A375 (cell line): Measurements from ENCODE around the gene PFN3. TPM values are rescaled to one million over a fixed set of nuclear protein-coding genes. Genes with fewer than 3 reads are reported as not detected.

ENCODE experiments used
- total RNA-seq: library from RNA; depleted of rRNA; stranded (reverse); fragments of >200 nt; shearing (Covaris generic); gene quantifications from 2 replicates; pipeline ENCODE4 v1.2.3, GENCODE V29; 2014; rRNA removed

The PFN3 gene, protein sequence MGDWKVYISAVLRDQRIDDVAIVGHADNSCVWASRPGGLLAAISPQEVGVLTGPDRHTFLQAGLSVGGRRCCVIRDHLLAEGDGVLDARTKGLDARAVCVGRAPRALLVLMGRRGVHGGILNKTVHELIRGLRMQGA
- total RNA-seq: not detected in 2 replicates

GRCh38 chr5:177399997-177400868, at the start of gene PFN3:
Gene PFN3 (minus strand): TSS chr5:177400661. CDS start chr5:177400576, 85 bp downstream.

GRCh38 chr5:177446200-177447065, 46.0 kb upstream of the PFN3 start, which contains the start of gene PRR7:
Gene PRR7 (plus strand): TSS chr5:177446814. CDS start chr5:177455068, 8,254 bp downstream.

GRCh38 chr5:177426566-177427210, 26.2 kb upstream of the PFN3 start, which contains the start of gene GRK6:
Gene GRK6 (plus strand): TSS chr5:177426676. CDS start chr5:177426846, 170 bp downstream.

DNA sequence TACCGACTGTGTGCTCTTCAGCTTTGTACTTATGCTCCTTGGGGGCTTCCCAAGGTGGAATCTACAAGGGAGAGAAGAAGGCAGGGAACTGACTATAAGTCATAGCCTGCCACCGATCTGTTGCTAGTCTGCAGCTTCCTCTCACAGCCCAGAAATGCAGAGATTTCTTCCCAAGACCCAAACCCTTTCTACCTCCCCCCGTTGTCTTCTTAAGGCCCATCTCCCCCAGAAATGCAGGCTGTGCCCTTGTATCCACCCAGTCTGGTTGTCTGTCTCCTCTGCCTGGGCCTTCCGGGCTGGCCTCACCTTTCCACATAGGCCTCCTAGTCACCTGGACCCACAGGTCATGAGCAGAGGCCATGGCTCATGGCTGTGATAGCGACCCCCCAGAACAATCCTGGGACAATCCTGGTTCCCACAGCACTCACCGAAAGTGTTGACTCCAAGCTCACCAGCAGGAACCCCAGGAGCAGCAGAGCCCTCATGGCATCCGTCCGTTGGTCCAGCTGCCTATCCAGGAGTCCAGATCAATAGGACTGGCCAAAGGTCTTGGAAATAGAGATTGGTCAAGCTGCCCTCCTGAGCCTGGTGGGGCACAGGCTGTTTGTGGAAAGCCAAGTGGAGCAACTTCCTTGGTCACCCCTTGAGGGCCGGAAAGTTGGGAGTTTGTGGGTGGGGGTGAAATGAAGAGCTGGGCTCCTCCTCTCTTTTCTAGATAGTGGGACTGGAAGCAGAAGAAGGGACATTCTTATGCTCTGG, 8.8 kb upstream of the PFN3 start, which contains the start of gene F12:
TSS of gene F12 (minus strand) at position 522 of the 759 bp plus-strand sequence. CDS start at position 485, 37 bp downstream.

DNA sequence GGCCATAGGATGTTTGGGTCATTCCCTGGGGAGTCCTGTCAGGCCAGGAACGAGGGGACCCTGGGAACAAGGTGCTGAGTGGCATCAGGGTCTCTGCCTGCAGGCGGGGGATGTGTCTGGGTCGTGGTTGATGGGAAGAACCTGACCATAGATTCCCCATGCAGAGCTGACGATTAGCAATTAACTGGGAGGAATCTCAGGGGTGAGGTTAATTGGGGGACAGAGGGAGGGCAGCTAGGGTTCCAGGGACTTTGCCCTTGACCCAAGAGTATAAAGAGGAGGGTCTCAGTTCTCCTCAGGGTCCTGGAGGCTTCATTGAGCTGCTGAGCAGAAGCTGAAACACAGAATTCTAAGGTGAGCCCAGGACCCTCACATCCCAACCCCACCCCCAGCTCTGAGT, 16.3 kb downstream of the PFN3 start, which contains the start of gene SLC34A1:
TSS of gene SLC34A1 (plus strand) at position 301 of the 400 bp plus-strand sequence. CDS start 1,308 bp downstream, outside the sequence.

DNA sequence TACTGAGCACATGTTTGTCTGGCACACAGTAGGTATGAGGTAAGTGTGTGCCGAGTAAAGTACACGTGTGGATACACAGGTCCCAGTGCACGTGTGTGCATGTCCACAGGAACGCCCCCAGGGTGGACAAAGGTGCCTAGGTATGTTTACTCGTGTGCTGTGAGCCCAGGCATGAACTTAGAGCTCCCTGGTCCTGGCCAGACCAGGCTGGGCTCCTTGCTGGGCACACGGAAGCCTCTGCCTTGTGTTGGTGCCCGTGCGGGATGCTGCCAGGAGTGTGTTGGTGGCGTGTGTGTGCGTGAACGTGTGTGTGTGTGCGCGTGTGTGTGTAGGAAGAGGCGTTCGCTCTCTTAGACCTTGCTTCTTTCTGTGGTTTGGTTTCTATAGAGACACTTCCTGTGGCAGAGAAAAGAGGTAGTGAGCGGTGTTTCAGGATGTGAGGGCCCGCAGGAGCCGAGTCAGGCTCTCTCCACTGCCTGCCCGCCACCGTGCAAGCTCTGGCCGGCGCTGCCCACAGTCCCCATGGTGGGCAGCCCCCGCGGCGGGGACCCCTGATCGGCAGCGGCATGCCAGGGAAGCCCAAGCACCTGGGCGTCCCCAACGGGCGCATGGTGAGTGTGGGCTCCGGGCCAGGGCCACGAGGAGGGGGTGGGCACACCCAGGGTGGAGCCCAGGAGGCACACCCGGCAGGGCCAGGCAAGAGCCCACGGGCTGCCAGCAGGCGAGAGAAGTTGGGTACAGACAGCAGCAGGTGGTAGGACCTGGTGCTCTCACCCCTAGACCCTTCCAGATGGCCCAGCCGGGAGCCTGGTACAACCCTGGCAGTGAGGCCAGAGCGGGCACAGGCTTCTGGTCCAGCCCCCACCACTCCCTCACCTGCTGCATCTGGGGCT, 42.8 kb downstream of the PFN3 start, which contains the start of gene RGS14:
TSS of gene RGS14 (plus strand) at position 466 of the 893 bp plus-strand sequence. CDS start at position 567, 101 bp downstream.

DNA sequence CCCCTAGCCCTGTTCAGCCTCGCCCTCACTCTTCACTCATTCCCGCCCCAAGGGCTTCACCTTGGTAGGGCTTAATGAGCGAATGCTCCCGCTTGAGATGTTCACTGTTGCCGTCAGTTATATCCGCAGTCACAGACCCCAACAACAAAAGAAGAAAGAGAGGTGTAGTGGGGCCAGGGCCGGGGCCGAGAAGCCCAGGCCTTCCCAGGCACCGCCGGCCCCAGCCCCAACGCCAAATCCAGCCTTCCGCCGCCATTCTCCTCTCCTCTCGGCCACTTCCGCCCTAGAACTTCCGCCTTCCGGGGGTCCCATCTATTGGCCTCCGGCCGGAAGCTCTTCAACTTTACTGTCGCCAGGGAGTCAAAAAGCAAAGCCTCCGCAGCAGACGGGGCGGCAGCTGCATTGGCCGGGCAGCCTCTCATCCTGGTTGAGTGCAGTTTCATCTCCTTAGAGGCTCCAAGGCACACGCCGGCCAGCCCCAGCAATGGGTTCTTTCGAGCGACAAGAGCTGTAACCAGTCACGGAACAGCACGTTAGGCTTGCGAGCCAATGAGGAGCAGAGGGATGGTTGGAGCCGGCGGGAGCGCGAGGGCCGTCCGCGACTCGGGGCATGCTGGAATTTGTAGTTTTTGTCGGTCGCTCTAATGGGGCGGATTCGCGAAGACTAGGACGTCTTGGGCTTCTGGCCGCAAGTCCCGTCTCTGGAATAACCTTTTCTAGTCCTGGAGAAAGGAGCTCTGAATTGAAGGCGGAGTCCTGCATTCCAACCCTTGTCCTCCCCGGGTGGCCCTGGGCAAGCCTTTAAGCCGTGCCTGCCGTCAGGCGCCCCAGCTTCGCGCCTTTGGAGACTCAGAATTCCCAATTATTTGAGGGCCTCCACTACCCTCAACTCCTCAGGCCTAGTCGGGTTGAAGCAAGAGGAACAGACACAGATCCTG, 48.8 kb downstream of the PFN3 start, which contains the start of gene LMAN2:
TSS of gene LMAN2 (minus strand) at position 277 of the 938 bp plus-strand sequence. CDS start at position 256, 21 bp downstream.

Other genes starting within 250 kb of the PFN3 start
- 46.7 and 50.8 TPM in 2 replicates for gene RAB24, start 96.9 kb downstream of the PFN3 start, total RNA-seq
- 332 and 346 TPM in 2 replicates for gene PRELID1, start 96.9 kb downstream of the PFN3 start, total RNA-seq
- 38.9 and 51.6 TPM in 2 replicates for gene MXD3, start 88.8 kb downstream of the PFN3 start, total RNA-seq
- 178 and 261 TPM in 2 replicates for gene LMAN2, start 49.0 kb downstream of the PFN3 start, total RNA-seq
- gene RGS14, start 42.7 kb downstream of the PFN3 start, total RNA-seq: 9.8 and 14.0 TPM in 2 replicates
- gene SLC34A1, start 16.2 kb downstream of the PFN3 start, total RNA-seq: 0.34 and 0.61 TPM in 2 replicates
- gene F12, start 8.9 kb upstream of the PFN3 start, total RNA-seq: 5.4 and 5.5 TPM in 2 replicates
- gene GRK6, start 26.0 kb upstream of the PFN3 start, total RNA-seq: 38.4 and 42.5 TPM in 2 replicates
- gene PRR7, start 46.2 kb upstream of the PFN3 start, total RNA-seq: 41.0 and 48.8 TPM in 2 replicates
- 103 and 122 TPM in 2 replicates for gene DBN1, start 73.0 kb upstream of the PFN3 start, total RNA-seq
- 162 and 184 TPM in 2 replicates for gene PDLIM7, start 96.9 kb upstream of the PFN3 start, total RNA-seq
- gene DOK3, start 109.2 kb upstream of the PFN3 start, total RNA-seq: 2.3 and 3.1 TPM in 2 replicates
- gene DDX41, start 116.3 kb upstream of the PFN3 start, total RNA-seq: 157 and 168 TPM in 2 replicates
- gene FAM193B, start 153.9 kb upstream of the PFN3 start, total RNA-seq: 24.2 and 29.3 TPM in 2 replicates
- gene TMED9, start 191.5 kb upstream of the PFN3 start, total RNA-seq: 79.3 and 92.8 TPM in 2 replicates
- gene B4GALT7, start 199.5 kb upstream of the PFN3 start, total RNA-seq: 22.1 and 28.6 TPM in 2 replicates